ENCODE measurements around the gene PHPT1.
"Not testable (repeated sequence)": the region's sequence is repeated elsewhere in the genome, so short reads cannot be mapped to it uniquely, and the experiment has no call there.

Gene PHPT1

DNA sequence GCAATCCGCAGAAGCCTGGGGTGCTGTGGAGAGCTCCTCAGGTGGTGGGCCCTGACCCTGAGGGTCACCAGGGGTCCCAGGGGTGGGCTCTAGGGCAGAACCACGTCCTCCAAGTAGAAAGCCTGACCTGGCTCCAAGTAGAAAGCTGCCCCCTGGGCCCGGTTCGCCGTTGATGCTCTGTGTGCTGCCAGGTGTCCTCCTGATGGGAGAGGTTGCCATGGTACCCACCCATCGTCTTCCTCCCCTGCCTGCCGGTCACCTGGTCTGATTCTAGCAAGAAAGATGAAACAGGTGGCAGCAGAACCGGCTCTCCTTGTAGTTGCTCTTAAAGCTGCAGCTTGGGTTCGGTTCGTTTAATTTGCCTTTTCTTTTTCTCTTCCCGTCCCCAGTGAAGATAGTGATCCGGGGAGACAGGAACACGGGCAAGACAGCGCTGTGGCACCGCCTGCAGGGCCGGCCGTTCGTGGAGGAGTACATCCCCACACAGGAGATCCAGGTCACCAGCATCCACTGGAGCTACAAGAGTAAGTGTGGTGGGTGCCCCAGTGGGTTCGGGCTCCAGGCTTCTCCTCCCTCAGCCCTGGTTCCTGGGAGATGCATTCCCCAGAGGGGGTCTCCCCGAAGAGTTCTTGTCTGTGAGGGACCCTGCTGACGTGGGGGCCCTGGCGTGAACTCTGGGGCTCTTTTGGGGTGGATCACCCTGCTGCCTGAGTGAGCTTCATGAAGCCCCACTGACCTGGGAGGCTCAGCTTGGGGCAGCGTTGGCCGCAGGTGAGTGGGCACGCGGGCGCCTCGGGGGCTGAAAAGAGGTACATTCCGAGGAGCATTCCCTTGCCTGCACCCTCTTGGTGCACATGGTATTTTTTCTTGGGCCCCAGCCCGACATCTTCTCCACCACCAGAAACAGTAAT lies 25.8 kb upstream of the PHPT1 start:
- no peak for DNase-seq (ENCODE audit: low spot score)

DNA sequence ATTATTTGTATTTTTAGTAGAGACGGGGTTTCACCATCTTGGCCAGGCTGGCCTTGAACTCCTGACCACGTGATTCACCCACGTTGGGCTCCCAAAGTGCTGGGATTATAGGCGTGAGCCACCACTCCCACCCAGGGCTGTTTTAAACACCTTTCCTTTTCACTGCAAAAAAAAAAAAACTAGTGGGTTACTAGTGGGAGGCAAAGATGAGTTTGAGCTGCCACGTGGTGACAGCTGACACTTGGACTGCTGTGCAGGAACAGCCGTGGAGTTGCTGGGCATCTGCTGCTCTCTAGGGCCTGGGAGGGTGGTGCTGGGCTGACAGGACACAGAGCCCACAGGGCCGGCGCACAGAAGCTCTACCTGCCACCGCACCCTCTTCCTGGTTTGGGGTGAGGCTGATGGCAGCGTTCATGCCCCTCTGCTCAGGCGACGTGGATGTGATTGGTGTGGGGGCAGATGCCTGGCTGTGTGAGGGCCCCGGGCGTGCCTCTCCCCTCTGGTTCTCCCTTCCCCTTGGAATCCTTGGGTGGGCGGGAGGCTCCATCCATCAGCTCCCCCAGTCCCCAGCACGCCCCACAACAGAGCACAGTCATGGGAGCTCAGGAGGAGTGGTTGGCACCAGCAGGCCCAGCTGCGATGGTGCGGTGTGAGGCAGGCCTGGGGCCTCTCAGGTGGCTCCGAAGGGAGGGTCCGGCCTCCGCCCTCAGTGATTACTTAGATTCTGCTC lies 24.5 kb upstream of the PHPT1 start:
- DNase-seq (ENCODE audit: low spot score) = no peak

DNA sequence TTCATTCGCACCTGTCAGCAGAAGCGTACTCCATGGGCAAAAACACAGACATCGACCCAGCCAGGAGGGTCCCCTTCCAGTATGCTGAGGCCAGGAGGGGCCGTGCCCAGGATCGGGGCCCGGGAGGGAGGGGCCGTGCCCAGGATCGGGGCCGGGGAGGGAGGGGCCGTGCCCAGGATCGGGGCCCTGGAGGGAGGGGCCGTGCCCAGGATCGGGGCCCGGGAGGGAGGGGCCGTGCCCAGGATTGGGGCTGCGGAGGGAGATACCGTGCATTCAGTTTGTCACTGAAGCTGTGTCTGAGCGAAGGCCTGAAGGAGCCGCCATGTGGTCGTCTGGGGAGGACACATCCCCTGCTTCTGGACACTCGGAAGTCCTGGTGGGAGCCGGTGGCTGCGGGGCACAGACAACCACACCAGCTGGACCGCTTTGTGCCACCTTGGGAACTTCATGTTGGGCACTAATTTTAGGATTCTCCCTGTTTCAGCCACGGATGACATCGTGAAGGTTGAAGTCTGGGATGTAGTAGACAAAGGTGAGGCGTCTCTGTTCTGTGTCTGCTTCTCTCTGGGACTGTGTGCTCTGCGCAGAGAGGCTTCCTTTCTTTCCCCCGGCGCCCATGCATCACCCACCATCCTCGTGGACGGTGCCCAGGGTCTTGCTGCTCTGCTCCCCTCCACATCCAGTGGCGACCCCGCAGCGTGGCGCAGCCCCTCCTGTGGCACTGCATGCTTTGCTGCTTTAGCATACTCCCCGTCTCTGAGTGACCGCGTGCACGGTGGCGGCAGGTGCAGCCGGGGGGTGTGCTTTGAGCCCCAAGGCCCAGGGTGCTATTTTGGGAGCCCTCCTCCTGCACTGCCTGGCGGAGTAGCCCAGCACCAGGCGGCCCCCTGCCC lies 23.7 kb upstream of the PHPT1 start:
- no peak for DNase-seq (ENCODE audit: low spot score)

DNA sequence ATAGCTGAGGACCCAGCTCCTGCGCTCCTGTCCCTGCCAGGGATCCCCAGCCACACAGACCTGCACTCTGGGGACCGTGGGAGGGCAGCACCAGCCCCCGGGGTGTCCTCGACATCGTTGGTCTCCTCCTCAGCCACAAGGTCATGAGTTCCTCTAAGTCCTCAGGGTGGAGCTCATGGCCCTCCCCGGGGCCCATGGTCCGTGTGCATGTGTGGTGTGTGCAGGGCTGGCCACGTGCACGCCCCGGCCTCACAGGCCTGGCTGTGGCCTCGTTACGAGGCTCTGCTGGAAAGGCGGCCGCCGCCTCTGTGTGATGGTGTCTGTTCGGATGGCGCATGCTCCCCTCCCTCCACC lies 23.0 kb upstream of the PHPT1 start:
- no peak for DNase-seq (ENCODE audit: low spot score)

DNA sequence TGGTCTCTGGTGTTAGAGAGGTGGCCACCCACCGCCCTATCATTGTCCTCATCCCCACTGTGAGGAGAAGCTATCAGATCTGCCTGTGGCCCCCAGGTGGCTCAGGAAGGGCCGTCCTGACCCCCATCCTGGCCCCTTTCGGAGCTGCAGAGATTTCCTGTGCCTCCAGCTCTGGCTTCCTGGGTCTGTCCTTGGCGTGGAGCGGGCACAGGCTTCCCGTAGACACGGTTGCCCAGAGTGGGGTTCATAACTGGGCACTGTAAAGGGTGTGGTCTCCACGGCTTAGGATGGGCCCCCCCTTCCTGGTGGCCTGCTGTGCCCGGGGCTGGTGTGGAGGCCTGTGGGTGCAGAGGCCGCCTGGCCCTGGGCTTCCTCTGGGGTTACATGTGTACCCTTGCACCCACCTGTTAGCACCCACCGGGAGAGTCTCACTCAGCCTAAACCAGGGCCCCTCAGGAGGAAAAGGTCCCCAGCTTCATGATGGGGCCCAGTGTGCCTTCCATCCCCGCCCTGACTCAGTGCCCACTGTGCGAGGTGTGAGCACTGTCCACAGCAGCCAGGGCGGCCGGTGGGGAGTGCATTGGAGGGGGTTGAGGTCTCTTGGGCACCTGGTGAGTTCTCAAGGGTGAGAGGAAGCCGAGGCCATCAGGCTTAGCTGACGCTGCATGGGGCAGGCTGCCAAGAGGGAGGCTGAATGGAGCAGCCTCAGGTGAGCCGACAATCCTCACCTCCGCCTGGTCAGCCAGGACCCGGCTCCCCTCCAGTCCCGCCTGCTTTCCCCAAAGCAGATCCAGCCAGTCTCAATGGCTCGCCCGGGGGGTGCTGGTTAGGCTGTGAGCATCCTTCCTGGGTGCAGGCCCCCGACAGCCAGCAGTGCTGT lies 22.3 kb upstream of the PHPT1 start:
- no peak for DNase-seq (ENCODE audit: low spot score)

DNA sequence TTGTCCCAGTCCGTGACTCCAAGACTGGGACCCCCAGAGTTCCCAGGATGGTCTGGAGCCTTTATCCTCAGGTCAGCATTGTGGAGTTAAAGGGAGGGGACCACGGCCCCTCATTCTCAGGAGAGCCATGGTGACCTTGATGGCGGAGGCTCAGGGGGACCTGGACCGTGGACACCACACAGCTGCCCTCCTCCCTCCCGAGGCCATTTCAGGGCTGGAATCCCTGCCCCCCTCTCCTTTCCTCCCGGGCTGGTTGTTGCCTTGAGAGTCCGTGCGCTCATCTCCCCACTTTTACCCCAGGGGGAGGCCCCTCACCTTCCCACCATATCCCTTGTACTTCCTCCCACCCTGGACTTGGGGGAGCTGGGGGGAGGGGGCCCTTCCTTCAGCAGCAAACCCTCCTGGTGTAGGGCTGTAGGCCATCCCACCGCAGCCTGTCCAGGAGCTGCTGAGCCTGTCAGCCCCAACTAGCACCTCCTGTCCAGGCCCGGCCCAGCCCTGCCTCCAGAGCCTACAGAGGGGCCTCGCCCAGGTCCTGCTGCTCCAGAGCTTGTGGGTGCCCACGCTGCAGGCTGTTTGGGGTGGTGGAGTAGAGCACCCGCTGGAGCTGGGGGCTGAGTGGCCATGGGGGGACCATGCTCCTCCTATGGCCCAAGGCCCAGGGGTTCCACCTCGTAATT lies 21.3 kb upstream of the PHPT1 start:
- DNase-seq (ENCODE audit: low spot score) = no peak

DNA sequence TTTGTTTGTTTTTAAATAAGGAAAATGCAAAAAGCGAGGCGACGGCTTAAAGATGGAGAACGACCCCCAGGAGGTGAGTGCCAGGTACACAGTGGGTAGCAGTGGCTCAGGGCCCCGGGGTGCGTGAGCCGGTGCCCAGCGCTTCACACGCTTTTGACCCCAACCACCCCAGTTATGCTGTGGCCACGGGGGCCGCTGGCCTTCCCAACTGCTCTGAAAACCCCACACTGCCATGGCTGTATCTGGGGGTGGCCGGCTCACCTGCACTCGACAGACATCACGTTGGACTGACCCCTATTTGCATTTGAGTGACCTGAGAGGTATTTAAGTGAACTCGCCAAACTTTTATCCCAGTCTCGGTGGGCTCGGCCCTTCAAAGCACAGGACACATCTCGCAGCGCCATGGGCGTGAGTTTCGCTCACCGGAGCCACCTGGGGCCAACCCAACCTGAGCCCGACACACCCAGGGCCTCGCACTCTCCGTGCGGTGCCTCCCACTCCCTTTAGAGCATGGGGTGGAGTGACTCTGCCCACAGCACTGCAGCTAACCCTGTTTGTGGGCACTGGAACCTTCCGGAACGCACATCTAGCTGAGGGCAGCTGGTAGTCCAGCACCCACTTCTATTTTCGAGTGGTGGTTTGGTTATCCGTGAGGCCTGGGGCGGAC lies 20.6 kb upstream of the PHPT1 start:
- DNase-seq (ENCODE audit: low spot score) = no peak

DNA sequence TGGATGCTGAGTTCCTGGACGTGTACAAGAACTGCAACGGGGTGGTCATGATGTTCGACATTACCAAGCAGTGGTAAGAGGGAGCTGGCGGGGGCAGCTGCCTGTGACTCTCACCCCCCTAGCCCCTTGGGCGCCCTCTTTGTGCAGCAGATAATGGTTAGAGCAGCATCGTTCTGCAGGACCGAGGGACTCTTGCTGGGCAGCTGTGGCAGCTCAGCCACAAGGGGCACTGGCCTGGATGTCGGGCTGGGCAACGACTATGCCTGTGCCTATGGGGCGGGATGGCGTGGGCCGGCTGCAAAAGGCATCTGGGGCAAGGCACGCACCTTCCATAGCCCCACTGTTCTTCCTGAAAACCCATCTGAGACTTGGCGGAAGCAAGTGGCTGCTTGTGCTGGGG lies 19.8 kb upstream of the PHPT1 start:
- no peak for DNase-seq (ENCODE audit: low spot score)

DNA sequence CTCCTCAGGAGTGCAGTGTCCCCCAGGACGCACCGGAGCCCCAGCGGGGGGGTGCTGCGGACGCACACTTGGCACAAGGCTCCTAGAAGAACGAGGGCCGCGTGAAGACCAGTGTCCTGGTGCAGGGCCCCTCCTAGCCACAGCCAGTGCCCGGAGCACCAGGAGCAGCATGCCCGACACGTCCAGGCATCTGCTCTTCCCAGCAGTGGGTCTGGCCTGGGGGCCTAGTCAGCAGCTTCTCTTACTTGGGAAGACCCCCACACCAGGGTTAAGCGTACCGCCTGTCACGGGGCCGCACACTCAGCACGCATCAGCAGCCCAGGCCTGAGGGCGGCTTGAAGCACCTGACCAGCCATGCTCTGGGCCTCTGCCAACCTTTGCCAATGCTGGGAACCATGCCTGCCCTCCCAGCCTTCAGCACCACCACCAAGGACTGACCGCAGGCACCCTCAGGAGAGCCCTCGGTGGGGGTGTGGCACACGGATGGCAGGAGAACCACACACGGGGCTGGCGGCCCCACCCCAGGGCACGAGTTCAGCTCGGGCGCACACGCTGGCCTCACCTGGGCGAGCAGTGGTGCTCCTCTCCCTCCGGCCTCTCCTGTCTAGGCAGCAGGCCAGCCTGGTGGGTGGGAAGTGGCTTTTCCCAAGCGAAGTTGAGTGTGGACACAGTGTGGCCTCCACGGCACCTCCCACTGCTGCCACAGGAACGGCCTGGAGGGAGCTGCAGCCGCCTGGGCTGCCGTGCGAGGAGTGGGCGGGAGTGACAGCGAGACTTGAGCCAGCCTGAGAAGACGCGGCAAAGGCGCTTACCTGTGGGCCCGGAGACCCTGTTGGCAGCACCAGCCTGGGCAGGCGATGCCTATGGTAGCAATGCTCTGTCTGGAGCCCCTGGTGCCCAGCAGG lies 19.0 kb upstream of the PHPT1 start:
- no peak for DNase-seq (ENCODE audit: low spot score)

DNA sequence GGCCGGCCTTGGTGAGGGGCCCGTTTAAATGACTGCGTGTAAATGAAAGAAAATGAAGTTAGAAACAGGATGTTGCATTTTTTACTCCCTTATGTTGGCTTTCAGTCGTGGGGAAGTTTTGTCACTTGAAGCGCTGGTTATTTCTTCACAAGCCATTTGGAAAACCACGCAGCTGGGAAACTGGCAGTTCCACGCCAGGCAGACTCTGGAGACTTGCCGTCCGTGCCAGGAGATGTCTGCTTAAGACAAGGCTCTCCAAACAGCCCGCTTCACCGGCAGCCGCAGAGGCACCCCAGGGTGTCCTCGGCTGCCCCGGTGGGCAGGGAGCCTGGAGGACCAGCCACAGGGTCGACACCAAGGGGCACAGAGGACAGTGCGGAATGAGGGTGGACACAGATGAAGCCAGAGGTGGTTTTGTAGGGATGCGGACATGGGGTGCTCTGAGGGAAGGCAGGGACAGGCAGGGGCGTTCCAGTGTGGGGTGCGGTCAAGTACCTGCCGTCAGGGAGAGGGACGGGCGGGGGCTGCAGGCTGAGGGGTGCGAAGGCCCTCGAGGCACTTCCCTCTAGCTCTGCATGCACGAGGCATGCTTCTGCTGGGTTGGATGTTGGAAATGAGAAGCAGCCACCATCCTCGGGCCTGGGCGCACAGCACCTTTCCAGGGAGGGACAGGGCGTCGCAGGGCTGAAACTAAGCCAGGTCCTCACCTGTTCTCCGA lies 18.0 kb upstream of the PHPT1 start:
- no peak for DNase-seq (ENCODE audit: low spot score)

DNA sequence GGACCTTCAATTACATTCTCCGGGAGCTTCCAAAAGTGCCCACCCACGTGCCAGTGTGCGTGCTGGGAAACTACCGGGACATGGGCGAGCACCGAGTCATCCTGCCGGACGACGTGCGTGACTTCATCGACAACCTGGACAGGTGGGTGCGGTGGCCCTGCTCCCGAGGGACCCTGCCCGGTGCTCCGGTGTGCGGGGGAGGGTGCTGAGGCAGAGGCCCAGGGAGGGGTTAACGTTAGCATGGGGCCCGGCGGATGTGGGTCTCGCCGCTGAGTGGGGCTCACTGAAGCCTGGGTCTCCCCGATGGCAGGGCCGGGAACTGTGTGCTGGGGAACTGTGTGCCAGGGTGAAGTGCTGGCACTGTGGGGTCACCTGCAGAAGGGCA lies 17.5 kb upstream of the PHPT1 start:
- DNase-seq (ENCODE audit: low spot score) = no peak

DNA sequence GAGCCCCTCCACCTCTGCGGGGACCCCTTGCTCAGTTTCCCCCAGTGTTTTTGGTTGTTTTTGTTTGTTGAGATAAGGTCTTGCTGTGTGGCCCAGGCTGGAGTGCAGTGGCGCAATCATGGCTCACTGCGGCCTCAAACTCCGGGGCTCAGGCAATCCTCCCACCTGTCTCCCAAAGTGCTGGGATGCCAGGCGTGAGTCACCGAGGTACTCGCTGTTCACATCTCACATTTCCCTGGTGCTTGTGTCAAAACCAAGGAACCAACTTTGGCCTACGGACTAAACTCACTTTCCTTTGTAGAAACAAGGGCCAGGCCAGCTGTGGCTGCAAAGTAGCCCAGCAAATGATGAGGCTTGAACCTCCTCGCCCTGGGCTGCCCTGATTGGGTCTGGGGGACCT lies 16.6 kb upstream of the PHPT1 start:
- DNase-seq (ENCODE audit: low spot score) = no peak

DNA sequence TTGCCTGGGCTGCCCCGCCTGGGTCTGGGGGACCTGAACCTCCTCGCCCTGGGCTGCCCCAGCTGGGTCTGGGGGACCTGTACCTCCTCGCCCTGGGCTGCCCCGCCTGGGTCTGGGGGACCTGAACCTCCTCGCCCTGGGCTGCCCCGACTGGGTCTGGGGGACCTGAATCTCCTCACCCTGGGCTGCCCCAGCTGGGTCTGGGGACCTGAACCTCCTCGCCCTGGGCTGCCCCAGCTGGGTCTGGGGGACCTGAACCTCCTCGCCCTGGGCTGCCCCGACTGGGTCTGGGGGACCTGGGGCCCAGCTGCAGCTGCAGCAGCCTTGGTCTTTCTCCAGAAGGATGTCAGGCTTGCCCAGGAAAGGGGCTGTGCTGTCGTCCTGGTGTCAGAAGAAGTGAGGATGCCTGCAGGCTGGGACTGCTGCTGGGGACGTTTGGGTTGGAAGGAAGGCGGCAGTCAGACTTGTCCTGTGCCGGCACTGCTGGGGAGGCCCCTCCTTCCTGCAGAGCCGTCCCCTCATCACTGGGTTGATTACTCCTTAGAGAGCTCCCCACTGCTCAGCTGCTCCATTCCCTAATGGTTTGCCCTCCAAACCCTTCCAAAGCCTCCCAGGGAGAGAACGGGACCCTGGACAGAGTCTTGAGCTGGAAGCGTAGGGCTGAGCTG lies 15.7 kb upstream of the PHPT1 start:
- DNase-seq (ENCODE audit: low spot score) = not testable (repeated sequence)

DNA sequence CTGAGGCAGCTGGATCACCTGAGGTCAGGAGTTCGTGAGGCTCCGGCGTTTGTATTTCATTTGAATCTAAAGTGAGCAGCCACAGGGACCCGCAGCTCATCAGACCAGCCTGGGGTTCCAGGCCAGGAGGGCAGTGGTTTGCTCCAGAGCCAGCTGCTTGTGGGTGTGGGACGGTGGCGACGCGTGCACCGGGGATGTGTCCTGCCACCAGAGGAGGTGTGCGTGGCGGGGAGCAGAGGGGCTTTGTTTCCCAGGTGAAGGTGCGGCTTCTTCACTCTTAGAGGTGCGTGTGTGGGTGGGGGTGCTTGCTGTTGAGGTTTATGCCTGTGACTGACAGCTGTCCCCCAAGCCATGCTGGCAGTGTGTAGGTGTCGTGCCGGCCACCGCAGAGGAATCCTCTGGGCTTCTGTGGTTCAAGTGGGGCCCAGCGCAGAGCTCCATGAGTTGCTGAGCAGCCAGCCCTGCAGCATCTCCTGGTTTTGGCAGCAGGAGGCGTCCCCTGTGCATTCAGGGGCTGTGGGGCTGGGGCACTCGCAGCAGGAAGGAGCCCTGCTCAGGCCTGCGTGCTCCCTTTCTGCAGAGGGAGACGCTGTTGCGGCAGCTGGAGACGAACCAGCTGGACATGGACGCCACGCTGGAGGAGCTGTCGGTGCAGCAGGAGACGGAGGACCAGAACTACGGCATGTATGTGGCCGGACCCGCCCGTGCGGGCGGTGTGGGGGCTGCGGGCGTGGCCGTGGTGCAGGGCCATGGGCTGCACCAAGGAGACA lies 13.9 kb upstream of the PHPT1 start:
- DNase-seq (ENCODE audit: low spot score) = no peak

DNA sequence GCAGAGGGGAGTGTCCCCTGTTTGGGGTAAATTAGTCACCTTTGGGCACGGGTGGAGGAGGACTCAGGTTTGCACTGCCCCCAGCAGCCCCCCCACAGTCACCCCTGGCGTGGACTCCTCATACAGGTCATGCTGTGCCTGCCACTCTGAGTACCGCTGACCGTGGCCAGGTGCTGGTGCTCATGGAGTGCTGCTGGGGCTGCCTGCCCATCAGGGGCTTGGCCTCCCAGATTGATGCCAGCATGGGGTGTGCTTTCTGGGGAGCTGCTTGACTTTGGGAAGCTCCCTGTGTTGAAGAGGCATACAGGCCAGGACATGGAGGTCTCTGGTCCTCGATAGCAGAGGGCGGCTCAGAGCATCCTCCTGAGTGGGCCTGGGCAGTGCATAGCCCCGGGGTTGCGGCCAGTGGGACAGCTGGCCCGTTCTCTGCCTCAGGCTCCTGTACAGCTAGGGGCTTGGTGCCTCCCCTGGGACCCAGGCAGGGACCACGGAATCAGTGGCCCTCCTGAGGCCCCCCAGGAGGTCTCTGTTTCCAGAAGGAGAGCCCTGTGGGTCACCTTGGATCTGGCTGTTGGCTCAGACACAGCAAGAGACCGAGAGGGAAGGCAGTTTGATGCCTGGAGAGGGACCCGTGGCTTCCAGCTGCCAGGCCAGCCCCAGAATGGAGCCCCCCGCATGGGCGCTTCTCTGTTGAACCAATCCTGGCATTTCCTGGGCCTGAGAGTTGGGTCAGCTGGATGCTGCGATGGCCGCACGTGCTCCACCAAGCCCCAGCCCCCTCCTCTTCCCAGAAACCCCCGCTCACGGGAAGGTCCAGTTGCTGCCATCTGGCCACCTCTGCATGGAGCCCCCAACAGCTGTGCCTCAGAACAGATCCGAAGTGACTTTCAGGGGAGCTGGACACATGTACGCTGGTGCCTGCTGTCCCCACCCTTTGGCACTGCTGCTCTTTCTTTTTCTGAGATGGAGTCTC lies 13.0 kb upstream of the PHPT1 start:
- DNase-seq (ENCODE audit: low spot score) = no peak
